ENCODE results near the gene EPB41L5. TPM values are rescaled to one million over a fixed set of nuclear protein-coding genes. Genes with fewer than 3 reads are reported as not detected.

Gene EPB41L5
- total and polyA plus RNA-seq, 7 donors, result 8.2 to 24.3 (median 16.9) TPM

GRCh38 chr2:120225549-120226065, 212.7 kb downstream of the EPB41L5 start:
- Histone ChIP-seq H3K36me3 (no peaks in the 10 kb centered on the region), H3K27me3 (no peaks in the 10 kb centered on the region), H3K27ac (no peak overlapping the region), H3K4me1 (peaks cover 0 to 44% (median 28%) of the 10 kb centered on the region in 4 donors), H3K9me3 (no peaks in the 10 kb centered on the region), H3K4me3 (no peak overlapping the region)
- 50 to 80% methylated on average over 9 of the region's 9 CpGs for WGBS, 2 donors
- peak; percentile 49 for DNase-seq
- TF ChIP-seq EP300 (IDR thresholded peaks at IDR 0.05), result no peak
- TF ChIP-seq POLR2A (IDR thresholded peaks at IDR 0.05), result no peak
- TF ChIP-seq POLR2AphosphoS5 (IDR thresholded peaks at IDR 0.05), result no peak
- TF ChIP-seq CTCF (IDR thresholded peaks at IDR 0.05), result no peak
- intact Hi-C loops (cut with DNase I), result loop anchor here (1.0 kb wide), 1 partner anchor 26 kb away; no protein-coding TSS in a partner anchor

DNA sequence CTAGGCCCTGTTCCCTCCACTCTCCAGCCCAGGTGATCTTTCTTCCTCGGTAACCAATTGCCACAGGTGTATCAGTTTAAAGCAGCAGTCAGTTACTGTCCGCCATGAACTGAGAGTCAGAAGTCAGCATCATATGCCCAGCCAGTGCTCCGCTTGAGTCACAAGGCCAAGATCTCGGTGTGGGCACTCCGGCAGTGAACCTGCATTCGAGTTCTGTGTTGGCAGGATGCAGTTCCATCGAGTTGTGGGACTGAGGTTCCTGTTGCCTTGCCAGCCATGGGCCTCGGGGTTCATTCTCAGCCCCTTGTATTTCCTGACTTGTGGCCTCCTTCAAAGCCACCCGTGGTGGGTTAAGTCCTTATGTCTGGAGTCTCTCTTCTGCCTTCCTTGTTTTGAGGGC, 213.4 kb downstream of the EPB41L5 start:
- H3K4me3 ChIP-seq, result no peak overlapping the region
- TF ChIP-seq EP300 (IDR thresholded peaks at IDR 0.05) (no peak), POLR2A (IDR thresholded peaks at IDR 0.05) (no peak), CTCF (IDR thresholded peaks at IDR 0.05) (no peak), POLR2AphosphoS5 (IDR thresholded peaks at IDR 0.05) (no peak)
- intact Hi-C loops (cut with DNase I), result no loop called here
- peaks cover 0 to 39% (median 27%) of the 10 kb centered on the region in 4 donors for H3K4me1 ChIP-seq
- no peaks in the 10 kb centered on the region for H3K36me3 ChIP-seq
- peak; percentile 56 for DNase-seq
- no peaks in the 10 kb centered on the region for H3K9me3 ChIP-seq
- WGBS, 2 donors, result 73 to 92% methylated on average over 9 of the region's 9 CpGs
- H3K27ac ChIP-seq, result no peak overlapping the region
- no peaks in the 10 kb centered on the region for H3K27me3 ChIP-seq

- H3K36me3 ChIP-seq, result no peaks in the 10 kb centered on the region
- H3K4me1 ChIP-seq, result peaks cover 0 to 31% (median 23%) of the 10 kb centered on the region in 4 donors
- H3K27me3 ChIP-seq, result no peaks in the 10 kb centered on the region
- no peak overlapping the region for H3K4me3 ChIP-seq
- no peak overlapping the region for H3K27ac ChIP-seq
- WGBS, 2 donors, result 77 to 88% methylated on average over 16 of the region's 16 CpGs
- no peaks in the 10 kb centered on the region for H3K9me3 ChIP-seq
- peak; percentile 57 for DNase-seq
- intact Hi-C loops (cut with DNase I), result no loop called here
- TF ChIP-seq CTCF (IDR thresholded peaks at IDR 0.05) (no peak), POLR2A (IDR thresholded peaks at IDR 0.05) (no peak), EP300 (IDR thresholded peaks at IDR 0.05) (no peak), POLR2AphosphoS5 (IDR thresholded peaks at IDR 0.05) (no peak)
Observed at GRCh38 chr2:120227111-120227991, 214.5 kb downstream of the EPB41L5 start.

GRCh38 chr2:120228503-120228902, 215.6 kb downstream of the EPB41L5 start:
- 48 to 66% methylated on average over 5 of the region's 5 CpGs for WGBS, 2 donors
- Histone ChIP-seq H3K9me3 (no peaks in the 10 kb centered on the region), H3K27ac (peak overlapping the region in 3 of 4 donors; percentile 26 to 62 (median 43)), H3K36me3 (no peaks in the 10 kb centered on the region), H3K4me1 (peaks cover 0 to 32% (median 23%) of the 10 kb centered on the region in 4 donors), H3K4me3 (no peak overlapping the region), H3K27me3 (no peaks in the 10 kb centered on the region)
- no peak for TF ChIP-seq CTCF (IDR thresholded peaks at IDR 0.05)
- peak in 2 of 4 donors; percentile 51 to 52 for TF ChIP-seq POLR2AphosphoS5 (IDR thresholded peaks at IDR 0.05)
- TF ChIP-seq EP300 (IDR thresholded peaks at IDR 0.05), result no peak
- TF ChIP-seq POLR2A (IDR thresholded peaks at IDR 0.05), result no peak
- DNase-seq, result peak; percentile 66
- intact Hi-C loops (cut with DNase I), result loop anchor here (1.0 kb wide), 1 partner anchor 85 kb away; no protein-coding TSS in a partner anchor

Small RNAs within 50 kb of the gene (small RNA-seq; reads per million reads assigned to genes)
- gene MTND4LP14 (0 reads per million in 3 donors), gene RF00019 (0 reads per million in 3 donors)

Other genes starting within 250 kb of the EPB41L5 start
- 10 to 100 TPM; 16.8 to 32.1 (median 25.0) TPM for gene TMEM185B, start 210.3 kb downstream of the EPB41L5 start, total RNA-seq
- gene TMEM185B, start 210.3 kb downstream of the EPB41L5 start, polyA plus RNA-seq, result 1 to 10 TPM; 1.6 to 9.7 (median 1.8) TPM
- gene RALB, start 239.8 kb downstream of the EPB41L5 start, total RNA-seq, result 10 to 100 TPM; 47.9 to 60.2 (median 50.5) TPM
- gene RALB, start 239.8 kb downstream of the EPB41L5 start, polyA plus RNA-seq, result 100 to 1,000 TPM in 2 of 3 donors, 10 to 100 TPM in 1; 86.6 to 143 (median 118) TPM

Measured in sigmoid colon (tissue), 7 donors.